ENCODE measurements around the gene TXNRD2.
"Not testable (repeated sequence)": the region's sequence is repeated elsewhere in the genome, so short reads cannot be mapped to it uniquely, and the experiment has no call there.

TXNRD2 gene

GRCh38 chr22:19843857-19844376 lies 97.7 kb downstream of the TXNRD2 start:
- no peak for DNase-seq

- DNase-seq: no peak
Measured at GRCh38 chr22:19843107-19843856, 98.3 kb downstream of the TXNRD2 start.

GRCh38 chr22:19842393-19843106 lies 99.1 kb downstream of the TXNRD2 start:
- DNase-seq: no peak

- DNase-seq: no peak
Measured at GRCh38 chr22:19841641-19842392, 99.8 kb downstream of the TXNRD2 start.

- no peak for DNase-seq
Measured at GRCh38 chr22:19840955-19841640, 100.5 kb downstream of the TXNRD2 start.

- no peak for DNase-seq
Measured at GRCh38 chr22:19840059-19840458, 101.6 kb downstream of the TXNRD2 start.

GRCh38 chr22:19837915-19838314 lies 103.7 kb downstream of the TXNRD2 start:
- DNase-seq: no peak

GRCh38 chr22:19836512-19836911 lies 105.1 kb downstream of the TXNRD2 start:
- peak; percentile 59 for DNase-seq

GRCh38 chr22:19834599-19834998 lies 107.0 kb downstream of the TXNRD2 start:
- no peak for DNase-seq

GRCh38 chr22:19833327-19833726 lies 108.3 kb downstream of the TXNRD2 start:
- not testable (repeated sequence) for DNase-seq

GRCh38 chr22:19832476-19833108 lies 109.0 kb downstream of the TXNRD2 start:
- DNase-seq: no peak

- not testable (repeated sequence) for DNase-seq
Measured at GRCh38 chr22:19831979-19832378, 109.6 kb downstream of the TXNRD2 start.

- no peak for DNase-seq
Measured at GRCh38 chr22:19831016-19831415, 110.6 kb downstream of the TXNRD2 start.

- no peak for DNase-seq
Measured at GRCh38 chr22:19828035-19828401, 113.6 kb downstream of the TXNRD2 start.

- DNase-seq: no peak
Measured at GRCh38 chr22:19827341-19828034, 114.1 kb downstream of the TXNRD2 start.

GRCh38 chr22:19826619-19826950 lies 115.0 kb downstream of the TXNRD2 start:
- no peak for DNase-seq

GRCh38 chr22:19825904-19826618 lies 115.6 kb downstream of the TXNRD2 start:
- DNase-seq: no peak

All from fibroblast of skin of scalp (primary cell).